Esophagus muscularis mucosa (tissue), 3 donors: ENCODE measurements around the gene SLC26A6.

Experiments used
- CTCF ChIP-seq, 3 experiments: fragments of 200-600 bp in 2 of 3; fragments of 450-650 bp in 1 of 3; sonication (generic) in 2 of 3; IDR thresholded peaks; one replicate each; pipeline ENCODE4 v1.5.1; 2017 to 2019; ENCODE audit warnings: antibody characterized with exemption in 3 of 3, mild to moderate bottlenecking in 2 of 3, moderate library complexity in 1 of 3
- POLR2A ChIP-seq: fragments of 450-650 bp; IDR thresholded peaks from one replicate; pipeline ENCODE4 v1.6.1; 2017; ENCODE audit warnings: antibody characterized with exemption, moderate library complexity, mild to moderate bottlenecking, low read depth

GRCh38 chr3:48599077-48599501, 36.2 kb downstream of the SLC26A6 start:
- TF ChIP-seq CTCF (IDR thresholded peaks at IDR 0.05) (no peak), POLR2A (no peak)
